ENCODE data around the gene KCNC1.

Gene KCNC1

DNA sequence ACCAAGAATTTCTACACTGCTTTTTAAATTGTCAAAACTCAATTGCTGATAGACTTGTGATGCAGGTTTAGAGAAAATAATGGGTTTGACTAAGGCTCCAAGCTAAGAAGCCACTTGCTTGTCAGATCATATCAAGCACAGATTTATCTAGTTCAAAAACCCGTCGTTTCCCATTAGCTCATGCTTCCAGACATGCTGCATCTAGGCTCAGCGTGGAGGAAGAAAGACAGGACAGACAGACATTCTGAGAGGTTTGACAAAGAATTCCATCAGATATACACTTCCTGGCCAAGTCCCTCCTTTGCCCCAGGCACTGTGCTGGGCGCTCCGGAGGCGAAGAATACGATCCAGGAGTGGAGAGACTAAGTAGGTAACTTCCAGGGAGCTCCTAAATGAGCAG is 76.8 kb downstream of the KCNC1 start:
- FAIRE-seq (no peak), DNase-seq (ENCODE audit: insufficient read length, low spot score) (no peak)
- TF ChIP-seq, protein P1, sequence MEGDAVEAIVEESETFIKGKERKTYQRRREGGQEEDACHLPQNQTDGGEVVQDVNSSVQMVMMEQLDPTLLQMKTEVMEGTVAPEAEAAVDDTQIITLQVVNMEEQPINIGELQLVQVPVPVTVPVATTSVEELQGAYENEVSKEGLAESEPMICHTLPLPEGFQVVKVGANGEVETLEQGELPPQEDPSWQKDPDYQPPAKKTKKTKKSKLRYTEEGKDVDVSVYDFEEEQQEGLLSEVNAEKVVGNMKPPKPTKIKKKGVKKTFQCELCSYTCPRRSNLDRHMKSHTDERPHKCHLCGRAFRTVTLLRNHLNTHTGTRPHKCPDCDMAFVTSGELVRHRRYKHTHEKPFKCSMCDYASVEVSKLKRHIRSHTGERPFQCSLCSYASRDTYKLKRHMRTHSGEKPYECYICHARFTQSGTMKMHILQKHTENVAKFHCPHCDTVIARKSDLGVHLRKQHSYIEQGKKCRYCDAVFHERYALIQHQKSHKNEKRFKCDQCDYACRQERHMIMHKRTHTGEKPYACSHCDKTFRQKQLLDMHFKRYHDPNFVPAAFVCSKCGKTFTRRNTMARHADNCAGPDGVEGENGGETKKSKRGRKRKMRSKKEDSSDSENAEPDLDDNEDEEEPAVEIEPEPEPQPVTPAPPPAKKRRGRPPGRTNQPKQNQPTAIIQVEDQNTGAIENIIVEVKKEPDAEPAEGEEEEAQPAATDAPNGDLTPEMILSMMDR (IDR thresholded peaks at IDR 0.05; ENCODE audit: insufficient read depth, missing control alignments) = no peak

DNA sequence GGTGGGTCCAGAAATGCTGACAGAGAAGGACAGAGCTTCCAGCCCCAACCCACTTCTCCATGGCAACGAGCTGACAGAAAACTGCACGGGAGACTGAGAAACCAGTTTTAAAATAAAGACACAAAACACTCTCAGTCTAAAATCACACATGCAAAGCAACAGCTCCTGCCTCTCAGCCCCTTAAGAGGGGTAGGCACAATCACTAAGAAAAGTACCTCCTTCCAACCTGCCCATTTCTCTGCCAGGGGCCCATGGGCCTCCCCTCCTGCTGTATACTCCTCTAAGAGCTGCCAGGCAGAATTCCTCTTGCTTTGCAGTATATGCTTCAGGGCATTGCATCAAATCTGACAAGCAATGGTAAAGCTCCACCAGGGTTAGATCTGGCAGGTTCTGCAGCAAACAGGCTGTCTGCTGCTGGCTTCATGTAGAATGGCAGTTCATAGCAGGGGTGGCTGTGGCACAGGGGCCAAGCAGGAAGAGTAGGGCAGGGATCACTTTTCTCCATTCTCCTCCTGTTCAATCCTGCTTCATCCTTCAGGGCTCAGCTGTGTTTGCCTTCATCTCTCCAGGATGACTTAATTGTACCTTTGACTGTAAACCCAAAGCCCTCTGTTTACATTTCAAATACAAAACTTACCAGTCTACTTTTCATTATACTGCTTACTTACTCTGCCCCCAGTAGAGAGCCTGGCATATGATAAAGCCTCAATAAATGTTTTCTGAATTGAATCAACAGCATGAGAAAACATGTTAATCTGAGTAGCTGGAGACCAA is 77.7 kb downstream of the KCNC1 start:
- FAIRE-seq = no peak
- no peak for DNase-seq (ENCODE audit: insufficient read length, low spot score)
- TF ChIP-seq, protein P1 (IDR thresholded peaks at IDR 0.05; ENCODE audit: insufficient read depth, missing control alignments) = no peak

DNA sequence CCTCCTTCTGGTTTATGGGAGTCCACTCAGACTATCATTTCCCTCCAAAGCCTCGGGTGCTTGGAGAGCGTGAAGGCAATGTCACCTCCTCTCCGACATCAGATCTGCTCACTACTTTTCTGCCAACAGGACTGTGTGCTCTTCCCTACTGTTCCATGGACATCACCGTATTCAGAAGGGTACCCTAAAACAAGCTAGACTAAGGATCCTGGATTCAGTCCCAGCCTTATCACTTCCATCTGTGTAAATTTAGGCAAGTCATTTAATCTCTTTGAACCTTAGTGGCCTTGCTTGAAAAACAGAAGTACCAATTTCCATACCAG is 78.2 kb downstream of the KCNC1 start:
- no peak for FAIRE-seq
- TF ChIP-seq, protein P1 (IDR thresholded peaks at IDR 0.05; ENCODE audit: insufficient read depth, missing control alignments) = no peak
- DNase-seq (ENCODE audit: insufficient read length, low spot score) = no peak

DNA sequence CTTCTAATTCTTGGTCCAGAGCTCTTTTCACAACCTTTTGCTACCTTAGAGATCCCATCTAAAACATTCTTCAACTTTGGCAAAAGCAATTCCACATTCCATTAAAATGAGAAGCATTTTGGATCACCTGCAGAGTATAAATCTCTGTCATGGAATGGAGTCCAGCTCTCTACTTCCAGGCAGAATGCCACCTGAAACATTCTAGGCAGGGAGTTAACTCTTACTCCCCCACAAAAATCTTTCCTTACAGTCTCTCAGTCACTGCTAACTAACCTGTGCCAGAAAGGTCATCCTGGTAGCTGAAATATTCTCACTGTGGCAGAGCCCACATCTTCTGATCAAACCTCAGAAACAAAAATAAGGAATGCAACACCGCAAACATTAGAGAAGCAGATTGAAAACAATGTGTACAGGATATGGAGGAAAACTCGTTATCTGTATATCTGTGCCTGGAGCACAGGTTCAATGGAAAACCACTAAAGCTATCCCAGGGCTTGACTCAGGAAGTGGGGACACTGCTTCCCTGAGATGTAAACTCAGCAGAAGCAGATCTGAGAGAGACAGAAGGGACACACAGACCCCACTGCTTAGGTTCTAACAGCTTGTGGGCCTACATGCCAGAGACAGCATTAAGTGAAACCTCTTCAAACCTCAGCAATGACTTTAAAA is 78.9 kb downstream of the KCNC1 start:
- DNase-seq (ENCODE audit: insufficient read length, low spot score) (no peak), FAIRE-seq (no peak)
- TF ChIP-seq, protein P1 (IDR thresholded peaks at IDR 0.05; ENCODE audit: insufficient read depth, missing control alignments) = no peak

DNA sequence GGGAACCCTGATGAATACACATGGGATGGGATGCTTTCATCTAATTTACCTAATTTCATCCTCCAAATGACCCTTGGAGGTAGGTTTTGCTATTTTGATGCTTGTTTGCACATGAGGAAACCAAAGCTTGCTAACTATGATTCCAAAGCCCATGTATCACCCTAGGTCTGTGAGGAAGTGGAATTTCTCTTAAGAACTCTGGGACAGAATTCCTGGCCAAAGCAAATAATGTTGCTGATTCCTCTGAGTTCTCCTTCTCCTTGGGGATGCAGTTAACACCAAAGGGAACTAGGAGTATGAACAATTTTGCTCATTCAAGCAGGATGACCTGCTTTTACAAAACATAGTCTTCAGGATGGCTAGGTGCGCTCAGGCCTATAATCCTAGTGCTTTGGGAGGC is 80.0 kb downstream of the KCNC1 start:
- FAIRE-seq (no peak), DNase-seq (ENCODE audit: insufficient read length, low spot score) (no peak)
- TF ChIP-seq, protein P1 (IDR thresholded peaks at IDR 0.05; ENCODE audit: insufficient read depth, missing control alignments) = no peak

DNA sequence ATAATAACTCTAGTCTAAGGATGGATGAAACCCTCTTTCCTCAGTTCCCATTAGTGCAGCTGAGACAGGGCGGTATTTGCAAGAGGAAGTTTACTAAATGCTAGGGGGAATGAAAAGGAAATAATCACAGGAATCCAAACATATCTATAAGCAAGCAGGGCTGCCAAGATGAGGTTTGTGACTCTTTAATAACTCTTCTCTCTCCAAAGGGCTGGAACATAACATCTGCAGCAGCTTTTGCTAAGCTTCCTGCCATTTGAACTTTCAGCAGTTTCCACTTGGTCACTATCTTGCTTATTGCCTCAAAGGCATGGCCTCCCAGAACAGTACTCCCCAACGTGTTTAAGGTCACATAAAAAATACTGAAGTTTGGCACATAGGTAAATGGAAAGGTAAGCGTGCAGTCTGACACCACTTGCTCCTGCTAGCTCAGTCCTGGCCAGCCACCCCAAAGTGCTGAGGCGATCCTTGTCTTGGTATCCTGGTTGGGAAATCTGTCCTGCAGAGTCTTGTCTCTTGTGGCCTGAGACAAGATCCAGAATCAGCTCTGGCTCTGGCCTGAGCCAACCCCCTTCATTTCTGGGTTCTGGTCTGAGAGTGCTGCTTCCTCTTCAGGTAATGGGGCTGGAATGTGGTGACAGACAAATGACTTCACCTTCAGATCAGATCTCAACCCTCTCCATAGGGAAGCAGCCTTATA is 81.8 kb downstream of the KCNC1 start:
- no peak for FAIRE-seq
- TF ChIP-seq, protein P1 (IDR thresholded peaks at IDR 0.05; ENCODE audit: insufficient read depth, missing control alignments) = no peak

More for the DNA sequence above, 81.8 kb downstream of the KCNC1 start:
- DNase-seq (ENCODE audit: insufficient read length, low spot score) = no peak
